ENCODE data around the gene MICAL3. TPM values are rescaled to one million over a fixed set of nuclear protein-coding genes. Genes with fewer than 3 reads are reported as not detected.

The MICAL3 gene
- total RNA-seq, 1 experiment from 2014 or later = 15.2 TPM

- DNase-seq (ENCODE audit: extremely low read depth, low read depth) = no peak
These were observed 195.8 kb downstream of the MICAL3 start for GRCh38 chr22:17828502-17829080.

- DNase-seq (ENCODE audit: extremely low read depth, low read depth) = no peak
These were observed 196.9 kb downstream of the MICAL3 start for GRCh38 chr22:17827466-17827865.

- DNase-seq (ENCODE audit: extremely low read depth, low read depth) = no peak
These were observed 198.3 kb downstream of the MICAL3 start for GRCh38 chr22:17825876-17826550.

- no peak for DNase-seq (ENCODE audit: extremely low read depth, low read depth)
These were observed 199.9 kb downstream of the MICAL3 start for GRCh38 chr22:17824457-17824856.

GRCh38 chr22:17823964-17824363 is 200.4 kb downstream of the MICAL3 start:
- no peak for DNase-seq (ENCODE audit: extremely low read depth, low read depth)

GRCh38 chr22:17823226-17823625 is 201.1 kb downstream of the MICAL3 start:
- no peak for DNase-seq (ENCODE audit: extremely low read depth, low read depth)

GRCh38 chr22:17822087-17822486 is 202.3 kb downstream of the MICAL3 start:
- DNase-seq (ENCODE audit: extremely low read depth, low read depth) = no peak

- DNase-seq (ENCODE audit: extremely low read depth, low read depth) = no peak
These were observed 203.4 kb downstream of the MICAL3 start for GRCh38 chr22:17820879-17821439.

- DNase-seq (ENCODE audit: extremely low read depth, low read depth) = no peak
These were observed 205.7 kb downstream of the MICAL3 start for GRCh38 chr22:17818649-17819048.

- no peak for DNase-seq (ENCODE audit: extremely low read depth, low read depth)
These were observed 206.2 kb downstream of the MICAL3 start for GRCh38 chr22:17818180-17818579.

GRCh38 chr22:17817511-17818065 is 206.8 kb downstream of the MICAL3 start:
- DNase-seq (ENCODE audit: extremely low read depth, low read depth) = no peak

GRCh38 chr22:17817079-17817478 is 207.3 kb downstream of the MICAL3 start:
- no peak for DNase-seq (ENCODE audit: extremely low read depth, low read depth)

- no peak for DNase-seq (ENCODE audit: extremely low read depth, low read depth)
These were observed 207.7 kb downstream of the MICAL3 start for GRCh38 chr22:17816649-17817048.

GRCh38 chr22:17815703-17816254 is 208.6 kb downstream of the MICAL3 start:
- no peak for DNase-seq (ENCODE audit: extremely low read depth, low read depth)

GRCh38 chr22:17814830-17815229 is 209.5 kb downstream of the MICAL3 start:
- no peak for DNase-seq (ENCODE audit: extremely low read depth, low read depth)

GRCh38 chr22:17814084-17814483 is 210.3 kb downstream of the MICAL3 start:
- DNase-seq (ENCODE audit: extremely low read depth, low read depth) = no peak

GRCh38 chr22:17811119-17811518 is 213.2 kb downstream of the MICAL3 start:
- no peak for DNase-seq (ENCODE audit: extremely low read depth, low read depth)

- DNase-seq (ENCODE audit: extremely low read depth, low read depth) = no peak
These were observed 213.7 kb downstream of the MICAL3 start for GRCh38 chr22:17810570-17811116.

- no peak for DNase-seq (ENCODE audit: extremely low read depth, low read depth)
These were observed 215.5 kb downstream of the MICAL3 start for GRCh38 chr22:17808693-17809403.

GRCh38 chr22:17807578-17808410 is 216.6 kb downstream of the MICAL3 start:
- no peak for DNase-seq (ENCODE audit: extremely low read depth, low read depth)
